GM18868 (cell line): ENCODE data around the gene PIBF1.
"Not testable (repeated sequence)": the region's sequence is repeated elsewhere in the genome, so short reads cannot be mapped to it uniquely, and the experiment has no call there.

Experiments
- ATAC-seq: cut with Tn5 transposase; IDR thresholded peaks from one replicate; pipeline ENCODE4 v1.9.1; 2021; ENCODE audit warnings: mild to moderate bottlenecking, moderate library complexity; ENCODE audit not compliant: unreplicated experiment

The PIBF1 gene

GRCh38 chr13:72820898-72821279, 39.0 kb downstream of the PIBF1 start:
- ATAC-seq, result no peak

GRCh38 chr13:72823081-72823480, 41.1 kb downstream of the PIBF1 start:
- ATAC-seq, result no peak

- ATAC-seq, result no peak
These were observed 41.8 kb downstream of the PIBF1 start for GRCh38 chr13:72823724-72824123.

GRCh38 chr13:72834601-72835000, 52.7 kb downstream of the PIBF1 start:
- no peak for ATAC-seq

- ATAC-seq, result peak; percentile 98
These were observed 58.0 kb downstream of the PIBF1 start for GRCh38 chr13:72839831-72840426.

- no peak for ATAC-seq
These were observed 61.1 kb downstream of the PIBF1 start for GRCh38 chr13:72842991-72843390.

GRCh38 chr13:72845148-72845547, 63.2 kb downstream of the PIBF1 start:
- not testable (repeated sequence) for ATAC-seq

- no peak for ATAC-seq
These were observed 67.6 kb downstream of the PIBF1 start for GRCh38 chr13:72849571-72849970.

GRCh38 chr13:72850959-72851677, 69.2 kb downstream of the PIBF1 start:
- ATAC-seq, result no peak

- ATAC-seq, result no peak
These were observed 69.7 kb downstream of the PIBF1 start for GRCh38 chr13:72851678-72852014.

- no peak for ATAC-seq
These were observed 70.3 kb downstream of the PIBF1 start for GRCh38 chr13:72852207-72852606.

- no peak for ATAC-seq
These were observed 71.1 kb downstream of the PIBF1 start for GRCh38 chr13:72853000-72853399.

GRCh38 chr13:72864142-72865011, 82.4 kb downstream of the PIBF1 start:
- ATAC-seq, result peak; percentile 95

GRCh38 chr13:72868229-72868628, 86.3 kb downstream of the PIBF1 start:
- ATAC-seq, result no peak

GRCh38 chr13:72875233-72875632, 93.3 kb downstream of the PIBF1 start:
- ATAC-seq, result no peak

GRCh38 chr13:72884101-72884500, 102.2 kb downstream of the PIBF1 start:
- no peak for ATAC-seq

GRCh38 chr13:72886272-72887067, 104.5 kb downstream of the PIBF1 start:
- no peak for ATAC-seq

GRCh38 chr13:72889495-72889894, 107.6 kb downstream of the PIBF1 start:
- no peak for ATAC-seq

- ATAC-seq, result no peak
These were observed 108.6 kb downstream of the PIBF1 start for GRCh38 chr13:72890546-72890945.

- no peak for ATAC-seq
These were observed 109.5 kb downstream of the PIBF1 start for GRCh38 chr13:72891423-72891822.

- no peak for ATAC-seq
These were observed 114.9 kb downstream of the PIBF1 start for GRCh38 chr13:72896869-72897268.
